HG02798 (cell line): ENCODE results near the gene SMURF2.
"Not testable (repeated sequence)": the region's sequence is repeated elsewhere in the genome, so short reads cannot be mapped to it uniquely, and the experiment has no call there.

Experiments used
- ATAC-seq: cut with Tn5 transposase; IDR thresholded peaks from one replicate; pipeline ENCODE4 v1.9.1; 2021; ENCODE audit warnings: mild to moderate bottlenecking; ENCODE audit not compliant: unreplicated experiment, poor library complexity

The SMURF2 gene

DNA sequence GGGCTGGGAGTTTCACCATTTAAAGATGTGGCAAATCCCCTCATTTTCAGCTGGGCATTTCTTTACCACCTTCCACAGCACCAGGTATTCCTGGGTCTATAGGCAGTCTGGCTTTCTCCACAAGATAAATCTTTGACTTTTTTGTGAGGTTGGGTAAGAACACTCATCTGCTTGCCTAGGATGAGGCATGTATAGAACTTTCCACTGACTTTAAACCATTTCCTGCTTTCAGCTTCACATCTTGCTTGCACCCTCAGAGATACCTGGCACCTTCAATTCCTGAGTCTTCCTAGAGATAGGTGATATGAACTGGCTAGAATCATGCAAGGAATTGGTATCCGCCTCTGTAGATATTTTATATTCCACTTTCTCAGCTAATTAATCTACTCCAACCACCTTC is 27.9 kb downstream of the SMURF2 start:
- no peak for ATAC-seq

DNA sequence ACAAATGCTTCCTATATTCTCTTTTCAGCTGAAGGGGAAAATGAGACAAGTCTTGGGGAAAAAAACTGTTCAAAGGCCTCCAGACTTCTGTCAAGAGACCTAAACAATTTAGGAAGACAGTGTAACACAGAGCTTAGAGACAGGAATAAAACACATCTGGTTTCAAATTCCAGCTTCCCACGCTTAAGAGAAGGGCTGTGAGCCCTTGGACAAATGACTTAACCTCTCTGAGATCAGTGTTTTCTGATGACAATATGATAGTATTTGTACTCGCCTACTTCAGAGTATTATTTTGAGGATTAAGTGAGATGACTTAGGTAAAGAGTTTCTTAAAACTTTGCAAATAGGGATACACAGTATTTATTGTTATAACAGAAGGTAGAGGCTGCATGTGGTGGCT is 29.5 kb downstream of the SMURF2 start:
- ATAC-seq, result no peak

DNA sequence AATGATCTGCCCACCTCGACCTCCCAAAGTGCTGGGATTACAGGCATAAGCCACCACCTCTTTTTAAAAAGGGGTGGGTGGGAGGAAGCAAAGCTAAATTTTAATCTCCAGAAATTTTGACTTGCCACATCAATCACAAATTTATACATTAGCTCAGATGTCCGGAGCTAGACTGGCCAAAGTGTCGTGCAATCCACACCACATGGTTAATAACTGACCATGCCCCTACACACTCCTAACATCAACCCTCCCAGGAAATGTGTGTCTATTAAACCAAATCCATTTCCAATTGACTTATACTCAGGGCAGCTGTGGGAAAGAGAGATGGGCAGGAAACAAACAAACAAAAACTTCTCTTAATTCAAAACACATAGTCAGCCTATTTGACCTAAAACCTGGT is 29.9 kb downstream of the SMURF2 start:
- ATAC-seq, result no peak

DNA sequence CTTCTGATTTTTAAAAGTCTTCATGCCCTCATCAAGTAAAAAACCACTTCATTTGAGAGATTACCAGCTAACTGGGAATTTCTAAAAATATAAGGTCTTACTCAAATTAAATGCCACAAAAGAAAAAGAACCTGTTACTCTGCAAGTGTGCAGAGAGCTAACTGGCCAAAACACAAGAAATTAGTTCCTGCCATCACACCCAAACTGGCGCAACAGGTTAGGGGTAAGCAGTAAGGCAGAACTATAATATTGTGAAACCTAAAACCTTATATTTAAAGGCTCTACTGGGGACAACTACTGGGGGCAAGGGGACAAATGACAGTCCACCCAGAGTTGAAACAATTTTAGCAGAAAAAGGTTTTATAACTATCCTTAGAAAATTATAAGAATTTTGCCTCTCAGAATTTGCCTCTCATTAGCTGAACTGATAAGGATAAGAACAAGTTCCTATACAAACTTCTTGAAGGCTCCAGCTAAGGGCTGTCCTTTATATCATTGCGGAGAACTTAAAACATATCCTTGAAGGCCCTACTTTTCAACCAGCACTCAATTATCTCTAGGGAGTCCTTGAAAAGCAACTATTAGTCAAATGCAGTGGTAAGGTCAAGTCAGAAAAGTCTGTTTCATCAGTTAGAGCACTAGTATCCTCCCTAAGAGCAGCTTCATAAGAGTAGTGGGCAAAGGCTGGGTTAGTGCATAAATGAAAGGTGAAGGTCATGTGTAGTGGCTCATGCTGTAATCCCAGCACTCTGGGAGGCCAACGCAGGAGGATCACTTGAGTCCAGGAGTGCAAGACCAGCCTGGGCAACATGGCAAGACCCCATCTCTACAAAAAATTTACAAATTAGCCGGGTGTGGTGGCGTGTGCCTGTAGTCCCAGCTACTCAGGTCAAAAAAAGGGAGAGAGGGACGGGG is 31.5 kb downstream of the SMURF2 start:
- ATAC-seq, result no peak

DNA sequence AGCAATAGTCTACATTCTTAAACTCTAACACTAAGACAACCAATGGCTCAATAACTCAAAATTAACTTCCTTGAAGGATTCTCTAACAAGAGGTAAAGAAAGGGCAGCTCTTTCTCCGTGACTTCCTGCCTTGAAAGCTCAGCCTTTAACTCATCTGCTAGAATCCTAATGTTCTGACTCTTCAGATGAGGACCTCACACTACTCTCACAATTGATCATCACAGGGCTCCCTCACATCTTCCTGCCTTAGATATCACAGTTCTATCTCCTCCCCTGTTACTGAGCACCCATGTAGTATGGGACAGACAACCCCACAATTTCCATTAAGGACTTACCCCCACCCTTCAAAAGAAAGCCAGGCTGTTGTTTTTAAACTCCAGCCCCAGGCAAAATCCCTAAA is 33.5 kb downstream of the SMURF2 start:
- no peak for ATAC-seq

DNA sequence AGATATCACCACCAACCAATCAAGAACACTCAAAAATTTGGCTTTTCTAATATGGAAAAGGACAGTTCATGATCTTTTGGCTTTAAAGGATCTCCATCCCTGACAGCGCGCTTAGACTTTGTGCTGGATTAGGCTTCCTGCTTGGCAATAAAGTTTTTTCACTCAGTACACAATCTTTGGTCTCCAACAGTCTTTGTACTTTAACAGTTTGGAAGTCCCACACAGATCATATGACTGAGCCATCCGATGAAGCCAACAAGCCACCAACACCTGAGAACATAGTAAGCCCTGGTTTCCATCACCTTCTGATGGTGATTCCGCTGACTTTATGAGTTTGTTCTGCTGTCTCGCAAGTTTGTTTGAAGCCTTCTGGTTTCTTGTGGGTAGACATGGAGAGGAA is 34.3 kb downstream of the SMURF2 start:
- ATAC-seq, result no peak

DNA sequence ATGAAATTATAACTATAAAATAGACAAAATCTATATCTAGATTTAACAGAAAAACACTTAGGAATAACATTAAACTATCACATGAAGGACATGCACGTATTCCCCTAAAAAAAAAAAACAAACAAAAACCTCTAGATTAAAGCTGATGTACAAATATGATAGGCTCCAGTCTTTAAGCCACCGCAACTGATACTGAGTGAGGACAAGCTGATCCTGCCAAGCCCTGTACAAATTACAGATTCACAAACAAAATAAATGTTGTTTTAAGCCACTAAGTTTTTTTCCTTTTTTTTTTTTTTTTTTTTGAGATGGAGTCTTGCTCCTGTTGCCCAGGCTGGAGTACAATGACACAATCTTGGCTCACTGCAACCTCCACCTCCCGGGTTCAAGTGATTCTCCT is 35.3 kb downstream of the SMURF2 start:
- no peak for ATAC-seq

DNA sequence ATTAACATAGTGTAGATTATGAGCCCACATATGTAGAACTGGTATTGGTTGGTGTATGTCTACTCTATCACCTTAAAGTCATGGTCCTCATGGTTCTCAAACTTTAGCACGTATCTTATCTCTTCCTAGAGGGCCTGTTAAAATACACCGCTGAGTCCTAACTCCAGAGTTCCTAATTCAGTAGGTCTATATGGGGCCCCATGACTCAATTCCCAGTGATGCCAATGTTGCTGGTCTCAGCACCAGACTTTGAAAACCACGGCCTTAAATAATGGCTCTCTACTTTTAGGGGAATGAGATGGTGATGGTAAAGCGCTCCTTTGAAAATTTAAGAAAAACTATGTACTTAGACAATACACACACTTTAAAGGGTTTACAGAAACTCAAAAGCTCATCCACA is 36.6 kb downstream of the SMURF2 start:
- no peak for ATAC-seq

DNA sequence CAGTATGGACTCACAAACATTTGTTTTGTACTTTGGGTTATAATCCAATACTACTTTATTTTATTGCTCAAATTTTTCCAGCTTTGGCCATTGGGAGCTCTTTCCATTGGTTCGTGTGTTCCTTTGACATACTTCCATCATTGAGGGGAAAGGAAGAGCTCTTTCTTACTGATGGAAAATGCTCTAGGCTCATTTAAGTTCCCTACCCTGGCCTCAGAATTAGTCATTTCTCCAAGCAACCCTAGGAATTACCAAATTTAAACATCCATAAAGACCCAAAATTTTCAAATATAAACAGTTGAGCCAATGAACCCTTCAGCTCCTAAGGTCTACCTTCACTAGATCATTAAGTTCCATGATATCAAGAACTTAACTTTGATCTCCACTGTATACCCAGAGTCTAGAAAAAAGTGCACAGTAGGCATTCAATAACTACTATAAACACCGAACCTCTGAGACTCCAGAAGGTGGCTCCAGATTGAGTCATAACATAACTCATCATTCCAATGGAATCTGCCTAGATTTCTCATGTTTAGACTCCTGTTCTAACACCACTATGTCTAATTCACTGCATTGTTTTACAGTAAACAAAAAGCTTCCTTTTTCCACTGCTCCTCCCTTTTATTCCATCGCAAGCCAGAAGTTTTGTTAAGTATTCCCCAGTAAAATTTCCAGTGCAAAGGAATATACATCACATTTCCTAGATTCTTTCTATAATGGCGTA is 39.0 kb downstream of the SMURF2 start:
- ATAC-seq, result no peak

DNA sequence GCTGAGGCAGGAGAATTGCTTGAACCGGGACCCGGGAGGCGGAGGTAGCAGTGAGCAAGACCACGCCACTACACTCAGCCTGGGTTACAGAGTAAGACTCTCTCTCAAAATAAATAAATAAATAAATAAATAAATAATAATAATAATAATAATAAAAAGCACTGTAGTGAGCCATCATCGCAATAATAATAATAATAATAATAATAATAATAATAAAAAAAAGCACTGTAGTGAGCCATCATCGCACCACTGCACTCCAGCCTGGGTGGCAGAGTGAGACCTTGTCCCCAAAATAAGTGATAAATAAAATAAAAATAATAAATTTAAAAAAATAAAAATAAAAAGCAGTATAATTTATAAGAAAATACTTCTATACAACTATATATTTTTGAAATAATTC is 40.3 kb downstream of the SMURF2 start:
- ATAC-seq, result no peak

DNA sequence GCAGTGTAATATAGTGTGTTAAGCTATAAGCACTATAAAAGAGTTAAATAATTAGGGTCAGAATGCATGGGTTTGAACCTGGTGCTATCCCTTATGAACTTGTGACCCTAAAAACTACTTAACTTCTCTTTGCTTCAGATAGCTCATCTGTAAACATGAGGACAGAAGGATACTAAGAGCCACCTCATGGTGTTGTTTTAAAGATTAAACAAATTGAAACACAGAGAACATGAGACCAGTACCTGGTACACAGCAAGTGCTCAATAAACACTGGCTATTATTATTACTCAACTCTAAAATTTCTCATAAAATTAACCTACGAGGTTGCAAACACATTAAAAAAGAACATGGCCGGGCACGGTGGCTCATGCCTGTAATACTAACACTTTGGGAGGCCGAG is 43.3 kb downstream of the SMURF2 start:
- ATAC-seq, result no peak

DNA sequence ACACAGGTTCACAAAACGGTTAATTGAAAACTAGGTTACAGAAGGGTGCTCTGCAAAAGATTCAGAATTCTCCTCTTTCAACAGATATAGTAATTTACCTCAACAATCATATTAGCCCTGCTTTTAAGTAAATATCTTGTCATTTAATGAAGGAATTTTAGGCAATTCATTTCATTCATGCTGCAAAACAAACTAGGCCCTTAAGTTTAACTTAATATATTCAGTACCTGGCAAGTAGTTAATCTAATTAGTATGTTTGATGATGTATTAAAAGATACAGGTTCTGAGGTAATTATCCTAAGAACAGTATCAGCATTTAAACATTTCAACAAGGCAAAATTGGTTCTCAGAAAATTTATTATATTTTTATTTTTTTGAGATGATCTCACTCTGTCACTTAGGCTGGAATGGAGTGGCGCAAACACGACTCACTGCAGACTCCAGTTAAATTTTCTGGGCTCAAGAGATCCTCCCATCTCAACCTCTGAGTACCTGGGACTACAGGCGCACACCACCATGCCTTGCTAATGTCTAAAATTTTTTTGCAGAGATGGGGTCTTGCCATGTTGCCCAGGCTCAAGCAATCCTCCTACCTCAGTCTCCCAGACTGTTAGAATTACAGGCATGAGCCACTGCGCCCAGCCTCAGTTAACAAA is 44.9 kb downstream of the SMURF2 start:
- ATAC-seq, result no peak

DNA sequence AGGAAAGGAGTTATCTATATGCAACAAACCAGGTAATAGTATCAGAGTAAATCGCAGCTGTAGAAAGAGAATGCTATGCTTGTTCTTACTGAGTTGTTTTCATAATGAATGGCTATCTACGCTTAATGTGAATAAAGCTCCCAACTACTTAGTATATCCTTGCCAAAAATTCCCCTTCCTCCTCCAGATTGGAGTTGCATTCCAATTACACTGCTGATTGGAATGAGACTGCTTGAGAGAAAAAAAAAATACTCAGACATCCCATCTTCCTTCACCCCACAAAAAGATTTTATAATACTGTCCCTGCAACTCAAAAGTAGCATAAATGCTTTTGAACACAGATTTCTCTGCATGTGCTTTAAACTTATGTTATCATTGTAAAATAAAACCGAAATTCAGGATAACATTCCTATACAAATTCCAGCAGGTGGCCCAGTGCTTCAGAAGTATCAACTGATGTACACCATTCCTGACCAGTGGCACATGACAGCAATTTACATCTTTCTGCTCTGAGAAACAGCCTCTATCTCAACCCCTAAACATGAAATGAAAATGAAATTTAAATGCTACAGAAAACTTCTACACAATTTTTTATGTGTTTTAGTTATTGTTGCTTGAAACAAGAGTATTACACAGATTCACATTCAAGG is 47.0 kb downstream of the SMURF2 start:
- ATAC-seq, result no peak

DNA sequence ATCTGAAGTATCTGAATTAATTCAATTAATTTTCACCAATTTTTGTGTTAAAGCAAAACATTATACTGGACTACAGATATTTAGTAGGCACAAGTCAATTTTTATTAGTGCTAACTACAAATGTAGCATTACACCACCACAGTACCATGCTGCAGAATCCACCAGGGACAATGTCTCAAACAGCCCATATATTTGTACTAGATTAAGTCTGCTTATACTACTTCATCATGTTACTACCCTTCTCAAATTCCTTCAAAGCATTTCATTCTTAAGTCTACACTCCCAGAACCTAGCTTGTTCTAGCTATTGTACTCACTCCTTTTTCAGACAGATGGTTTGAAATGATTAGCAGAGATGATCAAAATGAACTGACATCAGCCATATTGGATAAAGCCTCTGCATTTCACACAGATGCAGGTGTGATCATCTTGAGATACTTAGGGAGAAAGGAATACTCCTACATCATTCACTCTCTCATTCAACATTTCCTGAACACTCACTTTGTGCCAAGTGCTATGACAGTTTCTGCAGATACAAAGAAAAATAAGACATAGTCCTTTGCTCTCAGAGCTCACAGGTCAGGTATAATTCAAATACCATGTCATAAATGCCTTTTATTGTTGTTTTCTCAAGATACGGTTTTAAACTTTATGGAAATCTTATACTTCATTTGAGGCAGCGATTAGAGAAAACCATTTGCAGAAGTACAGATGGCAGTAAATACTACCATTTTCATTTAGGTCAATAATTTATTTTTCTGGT is 47.7 kb downstream of the SMURF2 start:
- no peak for ATAC-seq

DNA sequence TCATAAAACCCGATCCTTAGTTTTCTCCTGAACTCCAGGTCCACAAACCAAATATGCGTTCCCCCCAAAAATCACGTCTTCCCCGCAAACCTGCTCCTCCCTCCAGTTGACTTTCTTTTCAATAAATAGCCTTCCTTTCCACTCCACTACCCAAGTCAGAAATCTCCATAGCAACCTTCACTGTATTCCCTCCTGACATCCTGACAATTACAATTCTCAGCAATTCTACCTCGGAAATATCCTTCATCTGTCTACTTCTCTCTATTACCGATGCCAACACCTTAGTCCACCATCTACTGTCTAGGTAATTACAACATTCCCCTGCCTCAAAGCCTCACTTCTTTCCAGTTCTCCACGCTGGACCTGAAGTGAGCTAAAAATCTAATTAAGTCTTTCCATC is 50.7 kb downstream of the SMURF2 start:
- no peak for ATAC-seq

DNA sequence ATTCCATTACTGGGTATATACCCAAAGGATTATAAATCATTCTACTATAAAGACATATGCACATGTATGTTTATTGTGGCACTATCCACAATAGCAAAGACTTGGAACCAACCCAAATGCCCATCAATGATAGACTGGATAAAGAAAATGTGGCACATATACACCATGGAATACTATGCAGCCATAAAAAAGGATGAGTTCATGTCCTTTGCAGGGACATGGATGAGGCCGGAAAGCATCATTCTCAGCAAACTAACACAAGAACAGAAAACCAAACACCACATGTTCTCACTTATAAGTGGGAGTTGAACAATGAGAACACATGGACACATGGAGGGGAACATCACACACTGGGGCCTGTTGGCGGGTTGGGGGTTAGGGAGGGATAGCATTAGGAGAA is 51.9 kb downstream of the SMURF2 start:
- not testable (repeated sequence) for ATAC-seq

DNA sequence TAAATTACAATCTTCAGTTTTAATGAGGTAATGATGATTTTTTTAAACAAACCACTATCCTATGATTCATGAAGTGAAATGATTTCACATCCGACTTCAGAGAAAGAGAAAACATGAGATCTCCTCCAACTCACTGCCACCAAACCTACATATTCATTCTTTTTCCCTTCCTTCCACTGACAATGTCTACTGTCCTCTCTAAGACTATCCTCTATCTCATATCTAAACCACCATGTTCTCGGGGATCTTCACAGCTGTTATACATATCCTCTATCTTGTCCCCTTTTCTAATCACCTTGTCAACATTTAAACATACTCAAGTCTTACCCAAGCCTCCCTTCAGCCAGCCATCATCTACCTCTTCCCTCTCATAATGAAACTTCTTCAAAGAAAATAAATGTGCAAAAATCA is 53.5 kb downstream of the SMURF2 start:
- no peak for ATAC-seq

DNA sequence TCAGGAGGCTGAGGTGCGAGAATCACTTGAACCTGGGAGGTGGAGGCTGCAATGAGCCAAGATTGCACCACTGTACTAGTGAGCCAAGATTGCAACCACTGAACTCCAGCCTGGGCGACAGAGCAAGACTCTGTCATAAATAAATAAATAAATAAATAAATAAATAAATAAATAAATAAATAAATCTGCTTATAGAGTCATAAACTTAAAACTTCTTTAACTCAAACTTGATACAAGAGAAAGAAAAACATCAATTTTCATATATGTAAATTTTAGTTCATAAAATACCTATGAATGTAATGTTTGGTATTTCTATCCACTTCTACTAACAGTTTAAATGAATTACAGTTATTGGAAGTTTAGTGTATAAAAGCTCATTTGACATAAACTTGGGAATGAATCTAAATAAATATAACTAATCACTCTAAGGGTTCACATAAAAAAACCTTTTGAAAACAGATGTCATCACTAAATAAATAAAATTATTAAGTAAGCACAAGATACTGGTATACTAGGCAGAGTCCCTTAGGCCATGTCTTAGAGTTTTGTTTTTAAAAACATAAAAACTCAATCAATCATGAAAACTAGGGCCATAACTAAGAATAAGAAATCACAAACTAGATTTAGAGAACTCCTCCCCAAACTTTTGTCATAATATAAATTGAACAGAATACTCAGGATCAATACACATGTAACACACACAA is 54.1 kb downstream of the SMURF2 start:
- ATAC-seq, result no peak

DNA sequence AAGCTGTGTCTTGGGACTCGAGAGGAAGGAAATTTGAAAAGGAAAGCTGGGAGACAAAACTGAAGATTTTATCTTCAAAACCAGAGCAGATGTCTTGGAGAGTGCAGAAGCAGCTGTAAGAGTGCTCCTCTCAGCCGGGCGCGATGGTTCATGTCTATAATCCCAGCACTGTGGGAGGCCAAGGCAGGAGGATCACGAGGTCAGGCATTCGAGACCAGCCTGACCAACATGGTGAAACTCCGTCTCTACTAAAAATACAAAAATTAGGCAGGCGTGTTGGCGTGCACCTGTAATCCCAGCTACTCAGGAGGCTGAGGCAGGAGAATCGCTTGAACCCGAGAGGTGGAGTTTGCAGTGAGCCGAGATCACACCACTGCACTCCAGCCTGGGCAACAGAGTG is 57.6 kb downstream of the SMURF2 start:
- ATAC-seq, result not testable (repeated sequence)
